ENCODE results near the gene EPGN.

GRCh38 chr4:74307170-74307569 lies 1.1 kb upstream of the EPGN start:
- TF ChIP-seq POLR2A (IDR thresholded peaks at IDR 0.05) (no peak), CTCF (IDR thresholded peaks at IDR 0.05) (no peak), POLR2AphosphoS5 (IDR thresholded peaks at IDR 0.05) (no peak)

Measured in breast epithelium (tissue), 3 donors.